ENCODE data around the gene EIF2B4. TPM values are rescaled to one million over a fixed set of nuclear protein-coding genes. Genes with fewer than 3 reads are reported as not detected.
"Not testable (repeated sequence)": the region's sequence is repeated elsewhere in the genome, so short reads cannot be mapped to it uniquely, and the experiment has no call there.

EIF2B4 gene
- total RNA-seq, 1 donor from 2014 or later: 32.2 TPM

- DNase-seq (ENCODE audit: low read depth): no peak
Observed at GRCh38 chr2:27350106-27350693, 19.9 kb downstream of the EIF2B4 start.

GRCh38 chr2:27347641-27348040 is 22.5 kb downstream of the EIF2B4 start:
- DNase-seq (ENCODE audit: low read depth): no peak

- DNase-seq (ENCODE audit: low read depth): no peak
Observed at GRCh38 chr2:27336173-27336572, 34.0 kb downstream of the EIF2B4 start.

GRCh38 chr2:27335311-27335710 is 34.8 kb downstream of the EIF2B4 start:
- no peak for DNase-seq (ENCODE audit: low read depth)

- no peak for DNase-seq (ENCODE audit: low read depth)
Observed at GRCh38 chr2:27324720-27325119, 45.4 kb downstream of the EIF2B4 start.

- DNase-seq (ENCODE audit: low read depth): no peak
Observed at GRCh38 chr2:27323596-27324285, 46.4 kb downstream of the EIF2B4 start.

GRCh38 chr2:27322766-27323595 is 47.2 kb downstream of the EIF2B4 start, which contains the start of gene MPV17:
MPV17 (minus strand) TSS chr2:27323097; CDS start chr2:27322517, 580 bp downstream.
- DNase-seq (ENCODE audit: low read depth): peak; percentile 93

GRCh38 chr2:27322301-27322765 is 47.8 kb downstream of the EIF2B4 start:
- DNase-seq (ENCODE audit: low read depth): peak; percentile 34

GRCh38 chr2:27320958-27321543 is 49.1 kb downstream of the EIF2B4 start:
- DNase-seq (ENCODE audit: low read depth): peak; percentile 97

- DNase-seq (ENCODE audit: low read depth): not testable (repeated sequence)
Observed at GRCh38 chr2:27319839-27320238, 50.3 kb downstream of the EIF2B4 start.

- DNase-seq (ENCODE audit: low read depth): no peak
Observed at GRCh38 chr2:27316655-27317412, 53.3 kb downstream of the EIF2B4 start.

GRCh38 chr2:27315122-27315521 is 55.0 kb downstream of the EIF2B4 start:
- no peak for DNase-seq (ENCODE audit: low read depth)

GRCh38 chr2:27314709-27315108 is 55.4 kb downstream of the EIF2B4 start:
- no peak for DNase-seq (ENCODE audit: low read depth)

Other genes starting within 250 kb of the EIF2B4 start
- not detected in 2 replicates for gene ABHD1, start 246.5 kb downstream of the EIF2B4 start, total RNA-seq
- 80.0 and 90.0 TPM in 2 replicates for gene PREB, start 235.7 kb downstream of the EIF2B4 start, total RNA-seq
- not detected in 2 replicates for gene PRR30, start 230.9 kb downstream of the EIF2B4 start, total RNA-seq
- not detected in 2 replicates for gene TCF23, start 221.3 kb downstream of the EIF2B4 start, total RNA-seq
- 188 and 203 TPM in 2 replicates for gene ATRAID, start 158.3 kb downstream of the EIF2B4 start, total RNA-seq
- 31.2 and 36.2 TPM in 2 replicates for gene SLC5A6, start 158.1 kb downstream of the EIF2B4 start, total RNA-seq
- gene CAD, start 153.0 kb downstream of the EIF2B4 start, total RNA-seq: 22.8 and 24.9 TPM in 2 replicates
- 0.03 TPM in 1 of 2 replicates, not detected in the other for gene SLC30A3, start 107.3 kb downstream of the EIF2B4 start, total RNA-seq
- gene DNAJC5G, start 94.9 kb downstream of the EIF2B4 start, total RNA-seq: not detected in 2 replicates
- gene TRIM54, start 87.9 kb downstream of the EIF2B4 start, total RNA-seq: 74.0 and 105 TPM in 2 replicates
- 2.4 and 6.6 TPM in 2 replicates for gene UCN, start 61.9 kb downstream of the EIF2B4 start, total RNA-seq
- gene MPV17, start 47.2 kb downstream of the EIF2B4 start, total RNA-seq: 108 TPM in 2 replicates
- 45.8 and 46.9 TPM in 2 replicates for gene GTF3C2, start 13.6 kb downstream of the EIF2B4 start, total RNA-seq
- gene SNX17, start 278 bp upstream of the EIF2B4 start, total RNA-seq: 155 and 159 TPM in 2 replicates
- 11.1 and 15.3 TPM in 2 replicates for gene ZNF513, start 10.4 kb upstream of the EIF2B4 start, total RNA-seq
- gene PPM1G, start 39.3 kb upstream of the EIF2B4 start, total RNA-seq: 68.0 and 72.4 TPM in 2 replicates
- 168 and 169 TPM in 2 replicates for gene NRBP1, start 58.3 kb upstream of the EIF2B4 start, total RNA-seq
- not detected in 2 replicates for gene KRTCAP3, start 72.0 kb upstream of the EIF2B4 start, total RNA-seq
- gene IFT172, start 119.4 kb upstream of the EIF2B4 start, total RNA-seq: 4.3 and 9.5 TPM in 2 replicates
- gene FNDC4, start 124.9 kb upstream of the EIF2B4 start, total RNA-seq: 6.1 and 6.2 TPM in 2 replicates
- not detected in 2 replicates for gene GCKR, start 126.5 kb upstream of the EIF2B4 start, total RNA-seq
- gene ZNF512, start 212.7 kb upstream of the EIF2B4 start, total RNA-seq: 31.6 and 35.7 TPM in 2 replicates